Fibroblast of skin of left biceps (primary cell): ENCODE results near the gene SASH1.
A peak's percentile ranks its signal among the peaks of the same experiment; 100 is the strongest.

Source experiments
- DNase-seq, 2 experiments: peaks; one replicate each; pipeline ENCODE4 v3.0.0-alpha.2; 2013; ENCODE audit warnings: low read depth in 2 of 2

The SASH1 gene

GRCh38 chr6:148459238-148459637, 116.6 kb downstream of the SASH1 start:
- DNase-seq, result no peak

DNA sequence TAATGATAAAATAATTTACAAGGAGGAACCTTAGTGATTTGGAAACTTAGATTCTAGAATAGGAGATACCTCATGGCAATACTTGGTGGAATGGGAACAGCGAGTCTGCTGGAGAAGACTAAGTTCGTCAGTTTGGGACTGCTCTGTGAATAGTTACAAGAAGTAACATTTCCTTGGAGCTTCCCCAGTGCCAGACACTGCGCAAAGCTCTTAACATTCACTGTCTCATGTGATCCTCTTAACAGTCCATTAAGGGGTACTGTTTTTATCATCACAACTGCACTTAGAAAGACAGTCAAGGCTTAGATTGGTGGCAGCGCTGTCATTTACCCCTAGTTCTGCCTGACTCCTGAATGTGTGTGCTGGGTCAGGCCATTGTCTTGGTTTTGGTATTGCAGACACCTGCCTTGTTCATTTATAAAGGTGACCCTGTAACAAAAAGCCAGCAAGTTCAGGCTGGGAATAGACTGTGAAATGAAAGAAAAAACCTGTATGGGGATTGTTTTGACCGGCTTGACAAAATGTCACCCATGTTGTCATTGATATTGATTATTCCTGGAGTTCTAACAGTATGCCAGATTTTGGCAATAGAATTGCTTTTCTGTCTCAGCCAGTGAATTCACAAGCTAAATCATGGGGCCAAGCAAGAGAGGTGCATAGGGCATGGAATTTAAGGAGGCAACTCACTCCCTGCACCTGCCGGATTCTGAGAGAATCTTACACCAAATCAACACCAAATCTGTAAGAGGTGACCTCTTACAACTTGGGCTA, 118.4 kb downstream of the SASH1 start:
- no peak for DNase-seq

GRCh38 chr6:148461986-148462577, 119.4 kb downstream of the SASH1 start:
- DNase-seq, result no peak

GRCh38 chr6:148463671-148464070, 121.0 kb downstream of the SASH1 start:
- no peak for DNase-seq

GRCh38 chr6:148464319-148465010, 121.8 kb downstream of the SASH1 start:
- DNase-seq, result peak; percentile 47 to 49

DNA sequence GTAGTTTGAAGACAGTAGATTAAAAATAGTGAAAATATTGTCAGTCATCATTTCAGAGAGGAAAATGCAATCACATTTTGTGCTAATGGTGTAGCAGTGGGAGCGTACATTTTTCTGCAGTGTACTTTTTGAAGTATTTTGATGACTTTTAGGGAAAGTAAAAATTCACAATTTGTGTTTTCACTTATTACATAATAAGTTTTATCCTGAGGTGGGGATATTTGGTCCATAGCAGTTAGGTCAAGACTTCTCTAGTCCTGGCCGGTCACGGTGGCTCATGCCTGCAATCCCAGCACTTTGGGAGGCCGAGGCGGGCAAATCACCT, 122.3 kb downstream of the SASH1 start:
- DNase-seq, result no peak

DNA sequence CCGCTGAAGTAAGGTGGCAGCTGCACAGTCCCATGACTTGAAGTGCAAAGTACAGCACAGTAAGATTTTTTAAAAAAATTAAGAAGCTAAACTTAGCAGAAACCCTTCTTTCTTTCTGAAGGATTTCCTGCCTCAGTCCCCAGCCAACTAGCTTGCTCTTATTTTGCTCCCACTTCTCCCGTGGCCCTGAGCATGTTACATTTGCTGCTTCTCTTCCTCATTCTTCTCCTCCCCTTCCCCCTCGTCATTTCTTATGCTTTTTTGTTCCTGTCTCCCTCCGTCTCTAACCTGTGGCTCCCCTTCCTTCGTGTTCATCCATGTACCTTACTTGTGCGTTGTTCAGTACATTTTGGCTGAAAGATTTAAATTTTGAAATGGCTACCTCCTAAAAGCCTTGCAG, 123.0 kb downstream of the SASH1 start:
- no peak for DNase-seq

GRCh38 chr6:148466158-148466557, 123.5 kb downstream of the SASH1 start:
- no peak for DNase-seq

GRCh38 chr6:148467926-148468325, 125.3 kb downstream of the SASH1 start:
- DNase-seq, result no peak

DNA sequence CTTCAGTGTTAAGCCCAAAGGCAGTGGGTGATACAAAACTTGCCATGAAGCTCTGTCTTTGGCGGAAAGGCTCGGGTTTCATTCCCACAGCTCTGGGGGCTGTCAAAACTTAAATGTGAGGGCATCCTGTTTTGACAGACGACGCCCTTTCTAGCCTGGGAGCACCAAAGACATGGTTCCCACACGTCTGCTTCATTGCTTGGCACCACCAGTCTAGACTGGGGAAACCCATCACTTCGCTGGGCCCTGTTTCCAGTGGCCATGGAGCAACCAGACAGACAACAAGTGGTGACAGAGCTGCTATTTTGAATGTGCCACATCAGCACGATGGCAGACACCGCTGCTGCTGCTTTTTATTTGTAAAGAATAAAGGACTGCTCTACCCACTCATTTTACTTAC, 127.5 kb downstream of the SASH1 start:
- DNase-seq, result no peak

GRCh38 chr6:148470606-148471465, 128.2 kb downstream of the SASH1 start:
- no peak for DNase-seq

GRCh38 chr6:148471624-148472159, 129.1 kb downstream of the SASH1 start:
- DNase-seq, result no peak

GRCh38 chr6:148472171-148473105, 129.8 kb downstream of the SASH1 start:
- DNase-seq, result no peak

GRCh38 chr6:148479497-148479896, 136.9 kb downstream of the SASH1 start:
- no peak for DNase-seq

GRCh38 chr6:148487461-148487860, 144.8 kb downstream of the SASH1 start:
- no peak for DNase-seq

GRCh38 chr6:148491638-148492251, 149.1 kb downstream of the SASH1 start:
- DNase-seq, result no peak

GRCh38 chr6:148492654-148493290, 150.1 kb downstream of the SASH1 start:
- DNase-seq, result no peak

DNA sequence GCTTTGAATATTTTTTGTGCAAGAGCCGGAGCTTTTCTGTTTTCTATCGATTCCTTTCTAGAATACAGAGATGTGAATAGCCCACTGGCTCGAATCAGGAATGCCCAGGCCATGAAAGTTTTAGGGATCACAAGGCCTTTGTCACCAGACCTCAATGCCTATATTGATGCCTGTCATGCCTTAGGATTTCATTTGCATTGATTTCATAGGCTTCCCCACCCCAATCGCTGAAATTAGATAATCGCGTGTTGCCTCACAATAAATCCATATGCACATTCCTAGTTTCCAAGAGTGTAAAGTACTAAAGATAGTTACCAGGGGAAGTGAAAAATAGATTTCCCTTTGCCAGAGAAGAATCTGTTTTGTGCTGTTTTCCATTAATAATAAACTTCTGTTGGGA, 150.8 kb downstream of the SASH1 start:
- no peak for DNase-seq

- DNase-seq, result no peak
Observed at GRCh38 chr6:148494226-148494625, 151.6 kb downstream of the SASH1 start.

- DNase-seq, result no peak
Observed at GRCh38 chr6:148495029-148495428, 152.4 kb downstream of the SASH1 start.
